MCF 10A (cell line): Measurements from ENCODE around the gene UQCR10. TPM values are rescaled to one million over a fixed set of nuclear protein-coding genes. Genes with fewer than 3 reads are reported as not detected.
"Not testable (repeated sequence)": the region's sequence is repeated elsewhere in the genome, so short reads cannot be mapped to it uniquely, and the experiment has no call there.

Experiments
- BruUV-seq: library from RNA; stranded (reverse); fragments of 400-500 nt; replicated peaks from 2 replicates; lab custom pipeline; 2021; lab: Mats Ljungman, UMichigan
- CTCF ChIA-PET: fragments of 300-600 bp; sonication (Branson Sonifier 250); formaldehyde crosslinking; extraction: SDS; loops from one replicate; lab custom pipeline; 2021; ENCODE audit warnings: antibody characterized with exemption, inconsistent platforms; lab: Yijun Ruan, JAX
- POLR2A ChIA-PET: fragments of 300-600, 350-650 bp; sonication (Branson Sonifier 250); formaldehyde crosslinking; extraction: SDS; loops from one replicate; lab custom pipeline; 2020; ENCODE audit warnings: antibody characterized with exemption, inconsistent platforms; lab: Yijun Ruan, JAX
- DNase-seq: peaks from one replicate; pipeline ENCODE4 v3.0.0-alpha.2; 2018; ENCODE audit not compliant: unreplicated experiment
- H3K27ac Mint-ChIP-seq: one replicate; pipeline ENCODE4 v1.8.0; 2022; ENCODE audit warnings: mild to moderate bottlenecking, low read depth, mixed read lengths; ENCODE audit not compliant: unreplicated experiment
- H3K27me3 Mint-ChIP-seq: one replicate; pipeline ENCODE4 v1.8.0; 2022; ENCODE audit warnings: mixed read lengths; ENCODE audit not compliant: insufficient read depth, unreplicated experiment
- H3K36me3 Mint-ChIP-seq: one replicate; pipeline ENCODE4 v1.8.0; 2022; ENCODE audit warnings: mild to moderate bottlenecking, moderate library complexity, mixed read lengths; ENCODE audit not compliant: insufficient read depth, unreplicated experiment
- H3K4me1 Mint-ChIP-seq: one replicate; pipeline ENCODE4 v1.8.0; 2022; ENCODE audit warnings: mixed read lengths; ENCODE audit not compliant: insufficient read depth, unreplicated experiment
- H3K4me3 Mint-ChIP-seq: one replicate; pipeline ENCODE4 v1.8.0; 2022; ENCODE audit warnings: mild to moderate bottlenecking, moderate library complexity, mixed read lengths; ENCODE audit not compliant: unreplicated experiment
- H3K9me3 Mint-ChIP-seq: one replicate; pipeline ENCODE4 v1.8.0; 2022; ENCODE audit warnings: mixed read lengths; ENCODE audit not compliant: unreplicated experiment
- intact Hi-C: fragments of 100-400 bp; cut with micrococcal nuclease; formaldehyde crosslinking; loops from 2 replicates; pipeline ENCODE4 v1.14.1; 2022
- total RNA-seq: library from RNA; stranded (reverse); gene quantifications from 2 replicates; pipeline ENCODE4 v1.2.3, GENCODE V29; 2022
- TF ChIP-seq, protein P1 (sequence below): fragments of 200-600 bp; IDR thresholded peaks from one replicate; pipeline ENCODE4 v1.8.0; 2022; ENCODE audit warnings: antibody characterized with exemption, mild to moderate bottlenecking; ENCODE audit not compliant: unreplicated experiment

The UQCR10 gene
- total RNA-seq, 1 experiment from 2014 or later, result 94.7 TPM

DNA sequence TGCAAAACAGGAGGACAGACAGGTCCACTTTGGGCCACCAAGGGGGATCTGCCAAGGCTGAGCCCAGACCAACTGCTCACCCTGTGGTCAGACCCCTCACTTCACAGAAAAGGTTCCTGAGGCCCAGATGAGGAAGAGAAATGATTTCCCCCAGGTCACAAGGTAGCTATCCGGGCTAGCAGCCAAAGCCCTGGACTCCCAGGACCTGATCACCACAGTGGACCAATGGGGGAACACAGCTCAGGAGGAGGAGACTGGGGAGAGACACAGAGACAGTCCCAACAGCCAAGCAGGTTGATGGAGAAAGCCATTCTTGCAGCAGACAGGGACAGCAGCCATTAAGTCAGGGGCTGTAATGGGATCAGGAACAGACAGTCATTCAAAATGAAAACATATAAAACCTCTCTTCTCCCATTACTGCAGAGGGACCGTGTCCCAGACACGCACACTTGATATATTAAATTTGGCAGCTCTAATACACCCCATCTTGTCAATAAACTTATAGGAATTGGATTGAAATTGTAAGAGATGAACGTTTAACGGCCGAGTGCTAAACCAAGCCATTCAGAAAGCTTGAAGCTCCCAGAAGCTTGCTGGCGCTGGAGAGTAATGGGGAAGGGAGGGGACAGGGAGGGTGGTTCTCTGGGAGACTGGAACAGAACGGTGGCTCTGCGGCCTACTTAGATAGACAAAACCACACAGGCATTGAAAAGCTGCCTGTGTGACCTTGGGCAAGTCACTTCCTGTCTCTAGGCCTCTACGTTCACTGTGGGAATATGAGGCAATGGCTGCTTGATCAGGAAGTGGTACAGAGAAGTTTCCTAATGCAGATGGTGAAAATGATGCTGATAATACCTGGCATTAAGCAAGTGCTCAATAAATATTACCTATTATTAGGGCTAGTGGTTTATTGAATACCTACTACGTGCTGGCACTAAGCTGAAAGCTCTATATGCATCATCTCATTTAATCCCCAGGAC lies 16.3 kb upstream of the UQCR10 start:
- intact Hi-C loops, result no loop called here
- TF ChIP-seq, protein P1, sequence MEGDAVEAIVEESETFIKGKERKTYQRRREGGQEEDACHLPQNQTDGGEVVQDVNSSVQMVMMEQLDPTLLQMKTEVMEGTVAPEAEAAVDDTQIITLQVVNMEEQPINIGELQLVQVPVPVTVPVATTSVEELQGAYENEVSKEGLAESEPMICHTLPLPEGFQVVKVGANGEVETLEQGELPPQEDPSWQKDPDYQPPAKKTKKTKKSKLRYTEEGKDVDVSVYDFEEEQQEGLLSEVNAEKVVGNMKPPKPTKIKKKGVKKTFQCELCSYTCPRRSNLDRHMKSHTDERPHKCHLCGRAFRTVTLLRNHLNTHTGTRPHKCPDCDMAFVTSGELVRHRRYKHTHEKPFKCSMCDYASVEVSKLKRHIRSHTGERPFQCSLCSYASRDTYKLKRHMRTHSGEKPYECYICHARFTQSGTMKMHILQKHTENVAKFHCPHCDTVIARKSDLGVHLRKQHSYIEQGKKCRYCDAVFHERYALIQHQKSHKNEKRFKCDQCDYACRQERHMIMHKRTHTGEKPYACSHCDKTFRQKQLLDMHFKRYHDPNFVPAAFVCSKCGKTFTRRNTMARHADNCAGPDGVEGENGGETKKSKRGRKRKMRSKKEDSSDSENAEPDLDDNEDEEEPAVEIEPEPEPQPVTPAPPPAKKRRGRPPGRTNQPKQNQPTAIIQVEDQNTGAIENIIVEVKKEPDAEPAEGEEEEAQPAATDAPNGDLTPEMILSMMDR, result no peak
- no peak overlapping the region for H3K27ac Mint-ChIP-seq
- peaks cover 6% of the 10 kb centered on the region for H3K4me1 Mint-ChIP-seq
- no peaks in the 10 kb centered on the region for H3K9me3 Mint-ChIP-seq
- POLR2A ChIA-PET, result interaction anchor here (1.5 kb wide), 1 partner anchor 8 kb away, joined by 6 read pairs; no protein-coding TSS in a partner anchor
- no peaks in the 10 kb centered on the region for H3K27me3 Mint-ChIP-seq
- DNase-seq, result no peak
- peaks cover 14% of the 10 kb centered on the region for H3K36me3 Mint-ChIP-seq
- no peak overlapping the region for H3K4me3 Mint-ChIP-seq
- BruUV-seq, result no TSS peak
- CTCF ChIA-PET, result no interaction called here

DNA sequence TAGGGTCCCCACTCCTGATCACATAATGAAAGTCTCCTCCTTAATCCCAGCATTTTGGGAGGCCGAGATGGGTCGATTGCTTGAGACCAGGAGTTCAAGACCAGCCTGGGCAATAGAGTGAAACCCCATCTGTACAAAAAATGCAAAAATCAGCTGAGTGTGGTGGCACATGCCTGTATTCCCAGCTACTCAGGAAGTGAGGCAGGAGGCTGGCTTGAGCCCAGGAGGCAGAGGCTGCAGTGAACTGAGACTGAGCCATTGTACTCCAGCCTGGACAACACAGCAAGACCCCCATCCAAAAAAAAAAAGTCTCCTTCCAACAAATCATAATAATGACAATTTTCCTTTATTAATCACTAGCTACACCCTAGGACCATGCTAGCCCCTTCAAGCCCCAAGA lies 15.5 kb upstream of the UQCR10 start:
- POLR2A ChIA-PET, result interaction anchor here (1.5 kb wide), 1 partner anchor 9 kb away, joined by 6 read pairs; no protein-coding TSS in a partner anchor
- Mint-ChIP-seq H3K27ac (no peak overlapping the region), H3K4me3 (no peak overlapping the region), H3K9me3 (no peaks in the 10 kb centered on the region), H3K36me3 (peaks cover 14% of the 10 kb centered on the region), H3K27me3 (no peaks in the 10 kb centered on the region), H3K4me1 (peaks cover 6% of the 10 kb centered on the region)
- TF ChIP-seq, protein P1, result no peak
- CTCF ChIA-PET, result interaction anchor here (0.6 kb wide), 2 partner anchors 8 to 87 kb away, joined by 3 to 6 read pairs; no protein-coding TSS in a partner anchor
- no peak for DNase-seq
- BruUV-seq, result no TSS peak
- intact Hi-C loops, result no loop called here

DNA sequence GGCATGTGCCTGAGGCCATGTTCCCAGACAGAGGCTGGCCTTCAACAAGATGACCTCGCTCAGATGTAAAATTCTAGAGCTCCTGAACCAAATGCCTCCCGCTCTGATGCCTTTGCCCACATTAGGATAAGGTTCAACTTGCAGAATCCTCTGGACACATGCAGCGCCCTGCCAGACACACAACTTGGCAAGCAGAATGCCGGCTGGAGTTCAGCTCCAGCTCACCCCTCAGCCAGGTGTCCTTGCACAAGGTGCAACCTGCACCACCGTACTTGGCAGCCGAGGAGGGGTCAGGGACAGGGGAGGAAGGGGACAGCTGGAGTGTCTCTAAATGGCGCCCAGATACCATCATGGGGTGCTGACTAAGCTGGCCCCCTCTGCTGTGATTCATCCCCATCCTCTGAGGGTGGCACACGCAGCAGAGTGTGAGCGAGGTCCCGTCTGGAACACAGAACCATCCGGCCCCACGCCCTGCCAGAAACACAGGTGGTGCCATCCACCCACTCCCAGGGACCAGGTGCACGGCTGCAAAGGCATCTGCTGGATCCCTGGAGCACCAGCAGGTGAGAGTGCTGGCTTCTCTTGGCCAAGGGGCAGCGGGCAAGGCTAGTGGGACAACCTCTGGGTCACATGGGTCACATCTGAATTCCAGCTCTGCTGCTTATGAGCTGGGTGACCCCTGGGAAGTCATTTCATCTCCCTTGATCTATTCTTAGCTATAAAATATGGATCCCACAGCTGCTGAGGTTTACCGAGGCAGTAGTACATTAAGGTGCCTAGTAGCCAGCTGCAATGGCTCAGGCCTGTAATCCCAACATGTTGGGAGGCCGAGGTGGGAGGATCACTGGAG lies 13.1 kb upstream of the UQCR10 start:
- Mint-ChIP-seq H3K4me3 (no peak overlapping the region), H3K9me3 (no peaks in the 10 kb centered on the region), H3K27ac (no peak overlapping the region), H3K36me3 (peaks cover 7% of the 10 kb centered on the region), H3K4me1 (no peaks in the 10 kb centered on the region), H3K27me3 (no peaks in the 10 kb centered on the region)
- DNase-seq, result no peak
- intact Hi-C loops, result no loop called here
- no TSS peak for BruUV-seq
- POLR2A ChIA-PET, result interaction anchor here (0.6 to 0.8 kb wide), 2 partner anchors 17 to 244 kb away, joined by 3 to 4 read pairs; no protein-coding TSS in a partner anchor
- CTCF ChIA-PET, result interaction anchor here (0.6 kb wide), 2 partner anchors 18 to 160 kb away, joined by 4 read pairs; no protein-coding TSS in a partner anchor
- TF ChIP-seq, protein P1, result no peak

GRCh38 chr22:29754658-29755395 lies 12.3 kb upstream of the UQCR10 start:
- BruUV-seq, H3K9me3 Mint-ChIP-seq, intact Hi-C loops: not testable (repeated sequence)

More at GRCh38 chr22:29754658-29755395, 12.3 kb upstream of the UQCR10 start:
- H3K36me3 Mint-ChIP-seq, H3K4me3 Mint-ChIP-seq, DNase-seq, H3K27me3 Mint-ChIP-seq, H3K4me1 Mint-ChIP-seq, H3K27ac Mint-ChIP-seq: not testable (repeated sequence)
- CTCF ChIA-PET, result interaction anchor here (0.6 to 1.0 kb wide), 3 partner anchors 18 to 251 kb away, joined by 3 to 4 read pairs (median 4); no protein-coding TSS in a partner anchor
- POLR2A ChIA-PET, result interaction anchor here (0.6 to 0.8 kb wide), 2 partner anchors 18 to 243 kb away, joined by 3 to 4 read pairs; no protein-coding TSS in a partner anchor
